ENCODE measurements around the gene LRRC23. TPM values are rescaled to one million over a fixed set of nuclear protein-coding genes. Genes with fewer than 3 reads are reported as not detected.

LRRC23 gene
- polyA plus RNA-seq, 1 donor from 2014 or later = 20.5 TPM

GRCh38 chr12:6928022-6928702, 23.5 kb downstream of the LRRC23 start:
- H2AFZ ChIP-seq (ENCODE audit: low read depth, low read length) = peak overlapping the region; percentile 54
- no peaks in the 10 kb centered on the region for H3K27me3 ChIP-seq (ENCODE audit: insufficient read depth, low read depth, low read length)
- H4K20me1 ChIP-seq (ENCODE audit: insufficient read depth) = peaks cover 4% of the 10 kb centered on the region
- no peaks in the 10 kb centered on the region for H3K36me3 ChIP-seq (ENCODE audit: insufficient read depth, low read length)
- H3K4me2 ChIP-seq (ENCODE audit: low read length) = peak overlapping the region; percentile 97
- peaks cover 41% of the 10 kb centered on the region for H3K79me2 ChIP-seq (replicated peaks; ENCODE audit: insufficient read depth, low read length)
- H3K9me2 ChIP-seq (ENCODE audit: insufficient read depth, low read length) = no peaks in the 10 kb centered on the region
- TF ChIP-seq EP300 (conservative IDR thresholded peaks at IDR 0.05; ENCODE audit: poor library complexity, severe bottlenecking) (no peak), EZH2 (IDR thresholded peaks at IDR 0.05; ENCODE audit: borderline replicate concordance, insufficient read depth, low read length, poor library complexity, severe bottlenecking) (no peak), POLR2AphosphoS5 (IDR thresholded peaks at IDR 0.05) (no peak), REST (IDR thresholded peaks at IDR 0.05; ENCODE audit: borderline replicate concordance) (no peak), TAF1 (IDR thresholded peaks at IDR 0.05; ENCODE audit: low read depth) (no peak), SMC3 (conservative IDR thresholded peaks at IDR 0.05; ENCODE audit: poor library complexity) (no peak), CTCF (IDR thresholded peaks at IDR 0.05; ENCODE audit: poor library complexity, severe bottlenecking) (no peak), RAD21 (conservative IDR thresholded peaks at IDR 0.05) (no peak), MXI1 (conservative IDR thresholded peaks at IDR 0.05; ENCODE audit: poor library complexity, severe bottlenecking) (no peak)
- no peaks in the 10 kb centered on the region for H3K9me3 ChIP-seq (ENCODE audit: low read length)
- H3K4me3 ChIP-seq (ENCODE audit: low read length) = peak overlapping the region; percentile 77
- H3K9ac ChIP-seq (ENCODE audit: low read length) = peak overlapping the region; percentile 98
- peaks cover 8% of the 10 kb centered on the region for H3F3A ChIP-seq (ENCODE audit: insufficient read depth, low read length, poor library complexity, severe bottlenecking)
- H3K27ac ChIP-seq (ENCODE audit: low read length) = peak overlapping the region; percentile 86

GRCh38 chr12:6928703-6929407, 24.2 kb downstream of the LRRC23 start:
- peak overlapping the region; percentile 77 for H3K4me3 ChIP-seq (ENCODE audit: low read length)
- H3K4me2 ChIP-seq (ENCODE audit: low read length) = peak overlapping the region; percentile 97
- peak overlapping the region; percentile 98 for H3K9ac ChIP-seq (ENCODE audit: low read length)
- no peaks in the 10 kb centered on the region for H3K9me2 ChIP-seq (ENCODE audit: insufficient read depth, low read length)
- H3K36me3 ChIP-seq (ENCODE audit: insufficient read depth, low read length) = peaks cover under 1% of the 10 kb centered on the region
- H2AFZ ChIP-seq (ENCODE audit: low read depth, low read length) = peak overlapping the region; percentile 54
- H3F3A ChIP-seq (ENCODE audit: insufficient read depth, low read length, poor library complexity, severe bottlenecking) = peaks cover 8% of the 10 kb centered on the region
- H3K9me3 ChIP-seq (ENCODE audit: low read length) = no peaks in the 10 kb centered on the region
- peaks cover 10% of the 10 kb centered on the region for H4K20me1 ChIP-seq (ENCODE audit: insufficient read depth)
- H3K27me3 ChIP-seq (ENCODE audit: insufficient read depth, low read depth, low read length) = no peaks in the 10 kb centered on the region
- peaks cover 47% of the 10 kb centered on the region for H3K79me2 ChIP-seq (replicated peaks; ENCODE audit: insufficient read depth, low read length)
- peak overlapping the region; percentile 86 for H3K27ac ChIP-seq (ENCODE audit: low read length)
- TF ChIP-seq REST (IDR thresholded peaks at IDR 0.05; ENCODE audit: borderline replicate concordance) (no peak), MXI1 (conservative IDR thresholded peaks at IDR 0.05; ENCODE audit: poor library complexity, severe bottlenecking) (peak; percentile 35), TAF1 (IDR thresholded peaks at IDR 0.05; ENCODE audit: low read depth) (peak; percentile 29)

Data from neural cell (in vitro differentiated cells).